ENCODE measurements around the gene IARS1. TPM values are rescaled to one million over a fixed set of nuclear protein-coding genes. Genes with fewer than 3 reads are reported as not detected.
A peak's percentile ranks its signal among the peaks of the same experiment; 100 is the strongest.

The IARS1 gene
- polyA plus RNA-seq, 6 donors from 2014 or later = 30.1 to 54.0 (median 40.8) TPM

DNA sequence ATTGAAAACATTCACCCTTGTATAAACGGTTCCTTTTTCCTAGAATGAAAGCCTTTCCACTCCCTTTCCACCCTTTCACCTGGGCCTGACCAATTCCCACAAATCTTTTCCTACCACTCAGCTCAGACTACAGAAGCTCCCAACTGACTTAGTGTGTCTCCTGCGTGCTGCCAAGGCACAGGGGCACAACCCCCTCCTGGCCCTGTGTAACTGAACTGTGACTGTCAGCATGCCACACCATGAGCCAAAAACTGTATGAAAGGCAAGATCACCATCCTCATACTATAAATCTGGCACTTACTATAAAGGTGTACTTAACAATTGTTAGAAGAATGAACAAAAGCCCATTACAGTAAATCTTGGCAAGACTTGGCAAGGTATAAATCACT, 20.1 kb upstream of the IARS1 start:
- H3K4me3 Mint-ChIP-seq = no peak overlapping the region
- no peaks in the 10 kb centered on the region for H3K27me3 Mint-ChIP-seq
- H3K9me3 Mint-ChIP-seq = no peaks in the 10 kb centered on the region
- H3K36me3 Mint-ChIP-seq = peaks cover 34 to 39% of the 10 kb centered on the region in 2 donors
- H3K4me1 Mint-ChIP-seq = peaks cover 18 to 20% (median 19%) of the 10 kb centered on the region in 3 donors
- peak overlapping the region in 4 of 6 donors; percentile 0 to 86 (median 48) for H3K27ac Mint-ChIP-seq
- no peak for ATAC-seq (ENCODE audit: low read depth in 2 of 2)
- no peak for DNase-seq

GRCh38 chr9:92312887-92313623, 19.6 kb upstream of the IARS1 start:
- Mint-ChIP-seq H3K27me3 (no peaks in the 10 kb centered on the region), H3K36me3 (peaks cover 30 to 41% of the 10 kb centered on the region in 2 donors), H3K27ac (peak overlapping the region; percentile 0 to 86 (median 33)), H3K4me3 (no peak overlapping the region), H3K9me3 (no peaks in the 10 kb centered on the region), H3K4me1 (peaks cover 18 to 20% (median 19%) of the 10 kb centered on the region in 3 donors)
- ATAC-seq (ENCODE audit: low read depth in 2 of 2) = no peak
- no peak for DNase-seq

- Mint-ChIP-seq H3K27ac (no peak overlapping the region), H3K27me3 (no peaks in the 10 kb centered on the region), H3K9me3 (no peaks in the 10 kb centered on the region), H3K36me3 (peaks cover 33 to 37% of the 10 kb centered on the region in 2 donors), H3K4me3 (no peak overlapping the region), H3K4me1 (peaks cover 18 to 20% (median 19%) of the 10 kb centered on the region in 3 donors)
- no peak for DNase-seq
- ATAC-seq (ENCODE audit: low read depth in 2 of 2) = no peak
Observed at GRCh38 chr9:92310562-92310961, 17.1 kb upstream of the IARS1 start.

DNA sequence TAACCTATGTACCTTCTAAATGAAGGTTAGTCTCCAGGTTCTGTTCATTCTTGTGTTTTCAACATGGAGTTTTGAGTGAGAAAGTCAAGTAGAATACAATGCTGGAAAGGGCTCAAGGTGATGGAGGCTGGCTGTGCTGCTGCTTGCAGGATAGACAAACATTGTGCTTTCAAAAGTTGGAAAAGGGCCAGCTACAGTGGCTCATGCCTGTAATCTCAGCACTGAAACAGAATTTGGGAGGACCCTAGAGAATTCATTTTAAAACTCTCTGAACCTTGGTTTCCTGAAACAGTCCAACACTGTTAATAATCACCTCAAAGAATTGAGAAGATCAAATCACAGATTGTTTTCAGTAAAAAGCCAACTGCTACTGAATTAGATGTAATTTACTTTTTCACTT, 15.4 kb upstream of the IARS1 start:
- H3K9me3 Mint-ChIP-seq = no peaks in the 10 kb centered on the region
- H3K4me3 Mint-ChIP-seq = no peak overlapping the region
- ATAC-seq (ENCODE audit: low read depth in 2 of 2) = no peak
- H3K36me3 Mint-ChIP-seq = peaks cover 24 to 46% of the 10 kb centered on the region in 2 donors
- peaks cover 14 to 20% (median 19%) of the 10 kb centered on the region in 3 donors for H3K4me1 Mint-ChIP-seq
- no peaks in the 10 kb centered on the region for H3K27me3 Mint-ChIP-seq
- DNase-seq = no peak
- no peak overlapping the region for H3K27ac Mint-ChIP-seq

DNA sequence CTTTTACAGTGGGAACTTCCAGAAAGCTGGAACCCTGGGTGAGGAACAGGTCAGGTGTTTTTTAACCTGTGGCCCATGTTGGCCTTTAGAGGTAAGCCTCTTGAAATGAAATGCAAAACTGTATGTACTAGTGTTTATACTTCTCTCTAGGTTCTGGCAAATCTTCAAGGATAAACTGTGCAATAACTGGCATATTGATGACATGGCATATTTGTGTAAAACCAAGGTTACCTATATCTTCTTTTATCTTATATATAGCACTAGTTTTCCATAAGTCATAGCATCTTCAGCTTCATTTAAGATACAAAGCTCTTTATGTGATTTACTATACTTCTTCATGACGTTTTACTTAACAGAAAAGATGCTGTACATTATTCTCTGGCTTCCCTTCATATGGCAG, 7.4 kb upstream of the IARS1 start:
- no peak for DNase-seq
- ATAC-seq (ENCODE audit: low read depth in 2 of 2) = no peak
- H3K4me1 Mint-ChIP-seq = peaks cover 5 to 24% (median 21%) of the 10 kb centered on the region in 3 donors
- H3K27me3 Mint-ChIP-seq = no peaks in the 10 kb centered on the region
- no peak overlapping the region for H3K4me3 Mint-ChIP-seq
- H3K36me3 Mint-ChIP-seq = peaks cover 23 to 29% of the 10 kb centered on the region in 2 donors
- H3K27ac Mint-ChIP-seq = peak overlapping the region in 2 of 6 donors; percentile 12 to 26
- H3K9me3 Mint-ChIP-seq = peaks cover 0 to 3% (median 0%) of the 10 kb centered on the region in 7 donors

- H3K4me1 Mint-ChIP-seq = peaks cover 12 to 39% (median 29%) of the 10 kb centered on the region in 3 donors
- ATAC-seq (ENCODE audit: low read depth in 2 of 2) = peak; percentile 95
Observed at GRCh38 chr9:92299116-92299515, 5.6 kb upstream of the IARS1 start.

GRCh38 chr9:92298036-92298435, 4.5 kb upstream of the IARS1 start:
- ATAC-seq (ENCODE audit: low read depth in 2 of 2) (no peak), DNase-seq (no peak)
- H3K9me3 Mint-ChIP-seq = peaks cover 0 to 3% (median 0%) of the 10 kb centered on the region in 7 donors
- H3K36me3 Mint-ChIP-seq = peaks cover 15 to 22% of the 10 kb centered on the region in 2 donors
- H3K27me3 Mint-ChIP-seq = no peaks in the 10 kb centered on the region
- H3K4me1 Mint-ChIP-seq = peaks cover 19 to 49% (median 38%) of the 10 kb centered on the region in 3 donors
- H3K4me3 Mint-ChIP-seq = peak overlapping the region in 3 of 8 donors; percentile 21 to 59 (median 29)
- H3K27ac Mint-ChIP-seq = peak overlapping the region in 3 of 6 donors; percentile 29 to 95 (median 63)

More at GRCh38 chr9:92299116-92299515, 5.6 kb upstream of the IARS1 start:
- DNase-seq = peak; percentile 12
- Mint-ChIP-seq H3K9me3 (peaks cover 0 to 3% (median 0%) of the 10 kb centered on the region in 7 donors), H3K36me3 (peaks cover 16 to 23% of the 10 kb centered on the region in 2 donors), H3K27ac (peak overlapping the region; percentile 63 to 94 (median 86)), H3K27me3 (no peaks in the 10 kb centered on the region), H3K4me3 (peak overlapping the region in 7 of 8 donors; percentile 16 to 75 (median 53))

DNA sequence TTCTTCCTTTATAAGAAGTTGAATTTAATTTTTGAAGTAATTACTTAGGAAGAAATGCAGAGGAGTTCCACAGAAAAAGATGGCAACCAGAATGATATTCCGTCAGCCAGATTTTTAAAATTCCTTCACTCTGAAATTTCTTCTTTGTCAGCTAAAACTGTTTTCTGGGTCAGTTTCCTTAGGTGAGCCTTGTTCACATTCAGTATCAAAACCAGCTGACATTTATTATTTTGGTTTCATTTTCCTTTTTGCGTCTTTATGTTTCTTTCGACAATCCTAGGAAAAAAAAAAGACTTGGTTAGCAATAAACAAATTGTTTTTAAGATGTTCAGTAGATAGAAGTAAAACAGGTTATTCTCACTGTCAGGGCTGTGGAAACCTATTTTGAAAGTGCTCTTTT, 4.1 kb upstream of the IARS1 start:
- no peak for ATAC-seq (ENCODE audit: low read depth in 2 of 2)
- Mint-ChIP-seq H3K9me3 (peaks cover 0 to 3% (median 0%) of the 10 kb centered on the region in 7 donors), H3K27ac (peak overlapping the region in 5 of 6 donors; percentile 29 to 95 (median 77)), H3K4me3 (peak overlapping the region in 4 of 8 donors; percentile 21 to 59 (median 27)), H3K36me3 (peaks cover 10 to 17% of the 10 kb centered on the region in 2 donors), H3K4me1 (peaks cover 23 to 53% (median 42%) of the 10 kb centered on the region in 3 donors), H3K27me3 (no peaks in the 10 kb centered on the region)
- DNase-seq = no peak

DNA sequence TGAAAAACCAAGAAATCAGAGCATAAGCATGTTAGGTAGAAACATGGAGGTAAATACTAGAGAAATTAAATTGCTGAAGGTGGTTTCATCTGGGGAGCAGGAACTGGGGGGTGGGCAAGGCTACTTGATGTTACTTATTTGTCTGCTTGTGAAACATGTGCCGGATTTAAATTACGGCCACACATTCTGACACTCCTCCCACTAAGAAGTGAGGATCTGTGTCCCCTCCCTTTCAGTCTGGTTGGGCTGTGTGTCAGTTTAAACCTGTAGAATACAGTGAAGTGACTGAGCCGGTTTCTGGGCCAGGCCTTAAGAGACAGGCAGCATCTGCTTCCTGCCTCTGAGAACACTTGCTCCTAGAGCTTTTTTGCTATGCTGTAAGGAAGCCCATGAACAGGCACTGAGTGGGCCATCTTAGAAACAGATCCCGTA, 2.3 kb upstream of the IARS1 start:
- Mint-ChIP-seq H3K4me3 (peak overlapping the region in 4 of 8 donors; percentile 17 to 30 (median 20)), H3K27me3 (no peaks in the 10 kb centered on the region), H3K4me1 (peaks cover 28 to 63% (median 53%) of the 10 kb centered on the region in 3 donors), H3K9me3 (peaks cover 0 to 3% (median 0%) of the 10 kb centered on the region in 7 donors), H3K36me3 (peaks cover 8 to 14% of the 10 kb centered on the region in 2 donors), H3K27ac (peak overlapping the region in 2 of 6 donors; percentile 32 to 55)
- no peak for DNase-seq
- no peak for ATAC-seq (ENCODE audit: low read depth in 2 of 2)

GRCh38 chr9:92295240-92295790, 1.8 kb upstream of the IARS1 start:
- H3K36me3 Mint-ChIP-seq = peaks cover 8 to 17% of the 10 kb centered on the region in 2 donors
- no peak for DNase-seq
- peak overlapping the region in 3 of 6 donors; percentile 69 to 95 (median 72) for H3K27ac Mint-ChIP-seq
- no peaks in the 10 kb centered on the region for H3K27me3 Mint-ChIP-seq
- H3K4me1 Mint-ChIP-seq = peaks cover 28 to 63% (median 54%) of the 10 kb centered on the region in 3 donors
- no peak for ATAC-seq (ENCODE audit: low read depth in 2 of 2)
- H3K9me3 Mint-ChIP-seq = peaks cover 0 to 3% (median 0%) of the 10 kb centered on the region in 7 donors
- H3K4me3 Mint-ChIP-seq = peak overlapping the region in 3 of 8 donors; percentile 20 to 73 (median 21)

DNA sequence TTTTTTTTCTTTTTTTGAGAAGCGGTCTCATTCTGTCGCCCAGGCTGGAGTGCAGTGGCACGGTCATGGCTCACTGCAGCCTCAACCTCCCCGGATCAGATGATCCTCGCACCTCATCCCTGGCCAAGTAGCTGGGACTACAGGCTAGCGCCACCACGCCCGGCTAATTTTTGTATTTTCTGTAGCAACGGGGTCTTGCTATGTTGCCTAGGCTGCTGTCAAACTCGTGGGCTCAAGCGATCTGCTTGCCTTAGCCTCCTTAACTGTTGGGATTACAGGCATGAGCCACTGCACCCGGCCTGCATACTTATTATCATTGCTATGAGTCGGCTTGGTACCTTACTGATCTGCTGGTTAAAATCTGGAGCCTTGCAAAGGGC, 790 bp upstream of the IARS1 start:
- Mint-ChIP-seq H3K4me3 (peak overlapping the region; percentile 98 to 99 (median 99)), H3K27me3 (no peaks in the 10 kb centered on the region), H3K27ac (peak overlapping the region; percentile 95 to 98 (median 97)), H3K36me3 (peaks cover 5 to 19% of the 10 kb centered on the region in 2 donors), H3K4me1 (peaks cover 29 to 57% (median 51%) of the 10 kb centered on the region in 3 donors), H3K9me3 (peaks cover 0 to 2% (median 0%) of the 10 kb centered on the region in 7 donors)
- DNase-seq = no peak
- no peak for ATAC-seq (ENCODE audit: low read depth in 2 of 2)

- DNase-seq = no peak
Observed at GRCh38 chr9:92293075-92293354, 482 bp downstream of the IARS1 start.

GRCh38 chr9:92292338-92293074, 991 bp downstream of the IARS1 start:
- no peak for DNase-seq

More at GRCh38 chr9:92293075-92293354, 482 bp downstream of the IARS1 start:
- Mint-ChIP-seq H3K4me3 (peak overlapping the region; percentile 98 to 99 (median 99)), H3K27me3 (no peaks in the 10 kb centered on the region), H3K4me1 (peaks cover 25 to 49% (median 44%) of the 10 kb centered on the region in 3 donors), H3K36me3 (peaks cover 0 to 10% of the 10 kb centered on the region in 2 donors), H3K9me3 (no peaks in the 10 kb centered on the region), H3K27ac (peak overlapping the region; percentile 45 to 97 (median 96))
- no peak for ATAC-seq (ENCODE audit: low read depth in 2 of 2)

More at GRCh38 chr9:92292338-92293074, 991 bp downstream of the IARS1 start:
- ATAC-seq (ENCODE audit: low read depth in 2 of 2) = no peak
- peaks cover 25 to 45% (median 39%) of the 10 kb centered on the region in 3 donors for H3K4me1 Mint-ChIP-seq
- peak overlapping the region; percentile 98 to 99 (median 99) for H3K4me3 Mint-ChIP-seq
- no peaks in the 10 kb centered on the region for H3K9me3 Mint-ChIP-seq
- no peaks in the 10 kb centered on the region for H3K27me3 Mint-ChIP-seq
- peak overlapping the region; percentile 53 to 97 (median 96) for H3K27ac Mint-ChIP-seq
- H3K36me3 Mint-ChIP-seq = peaks cover 0 to 10% of the 10 kb centered on the region in 2 donors

All from naive B cell (primary cell).